SKM-1 treated with dmso at 0.1 percent for 144 hours (cell line): ENCODE measurements around the gene STRA6.

Source experiments
- DNase-seq: peaks from one replicate; lab custom pipeline; 2025; ENCODE audit not compliant: unreplicated experiment; lab: John Stamatoyannopoulos, UW

Gene STRA6, protein sequence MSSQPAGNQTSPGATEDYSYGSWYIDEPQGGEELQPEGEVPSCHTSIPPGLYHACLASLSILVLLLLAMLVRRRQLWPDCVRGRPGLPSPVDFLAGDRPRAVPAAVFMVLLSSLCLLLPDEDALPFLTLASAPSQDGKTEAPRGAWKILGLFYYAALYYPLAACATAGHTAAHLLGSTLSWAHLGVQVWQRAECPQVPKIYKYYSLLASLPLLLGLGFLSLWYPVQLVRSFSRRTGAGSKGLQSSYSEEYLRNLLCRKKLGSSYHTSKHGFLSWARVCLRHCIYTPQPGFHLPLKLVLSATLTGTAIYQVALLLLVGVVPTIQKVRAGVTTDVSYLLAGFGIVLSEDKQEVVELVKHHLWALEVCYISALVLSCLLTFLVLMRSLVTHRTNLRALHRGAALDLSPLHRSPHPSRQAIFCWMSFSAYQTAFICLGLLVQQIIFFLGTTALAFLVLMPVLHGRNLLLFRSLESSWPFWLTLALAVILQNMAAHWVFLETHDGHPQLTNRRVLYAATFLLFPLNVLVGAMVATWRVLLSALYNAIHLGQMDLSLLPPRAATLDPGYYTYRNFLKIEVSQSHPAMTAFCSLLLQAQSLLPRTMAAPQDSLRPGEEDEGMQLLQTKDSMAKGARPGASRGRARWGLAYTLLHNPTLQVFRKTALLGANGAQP

GRCh38 chr15:74202452-74203401, at the start of gene STRA6:
Gene STRA6 (minus strand): TSS chr15:74202787. CDS start chr15:74202267, 520 bp downstream.
- peak; percentile 7 for DNase-seq

GRCh38 chr15:74252291-74252690, 49.7 kb upstream of the STRA6 start:
- DNase-seq, result no peak

- no peak for DNase-seq
Measured at GRCh38 chr15:74251131-74251811, 48.7 kb upstream of the STRA6 start.

DNA sequence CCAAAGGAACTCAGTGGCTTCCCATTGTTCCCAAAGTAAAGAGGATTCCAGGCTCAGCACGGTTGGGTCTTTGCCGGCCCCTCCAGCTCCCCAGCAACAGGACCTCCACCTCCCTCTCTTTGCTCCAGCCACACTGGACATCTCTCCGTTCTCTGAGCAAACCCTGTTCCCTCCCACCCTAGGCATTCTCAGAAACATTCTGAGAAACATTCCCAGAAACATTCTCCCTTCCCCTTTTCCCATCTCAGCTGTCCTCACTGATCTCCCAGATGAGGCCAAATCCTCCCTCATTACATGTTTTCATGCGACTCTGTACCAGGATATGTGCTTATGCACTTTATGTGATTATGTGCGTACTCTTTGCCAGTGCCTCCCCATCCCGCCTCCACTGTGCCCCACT, 47.7 kb upstream of the STRA6 start:
- DNase-seq, result no peak

DNA sequence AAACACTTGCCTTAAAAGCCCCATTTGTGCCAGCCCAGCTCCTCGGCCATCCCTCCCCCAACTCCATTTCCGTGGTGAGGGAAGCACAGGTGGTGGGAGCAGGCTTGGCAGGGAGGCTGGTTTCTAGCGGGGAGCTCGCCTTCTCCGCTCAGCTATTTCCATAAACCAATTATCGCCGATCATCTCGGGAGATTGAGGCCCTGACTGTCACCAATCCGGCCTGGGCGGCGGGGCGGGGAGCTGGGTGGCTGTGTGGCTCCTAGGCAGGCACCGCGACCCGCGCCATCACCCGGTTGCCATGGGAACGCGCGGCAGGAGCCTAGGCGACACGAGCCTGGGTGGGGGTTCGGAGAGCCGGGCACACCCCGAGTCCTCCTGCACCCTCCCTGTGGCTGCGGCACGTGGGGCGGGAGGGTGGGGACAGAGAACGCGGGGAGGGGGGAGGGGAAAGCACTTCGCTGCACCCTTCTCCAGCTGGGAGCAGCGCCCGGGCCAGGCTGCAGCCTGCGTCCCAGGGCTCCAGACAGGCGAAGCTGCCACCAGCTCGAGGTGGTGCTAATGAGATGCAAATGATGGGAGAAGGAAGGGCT, 42.9 kb upstream of the STRA6 start:
- no peak for DNase-seq

GRCh38 chr15:74244822-74245341, 42.3 kb upstream of the STRA6 start:
- no peak for DNase-seq

GRCh38 chr15:74243431-74243830, 40.8 kb upstream of the STRA6 start:
- no peak for DNase-seq

DNA sequence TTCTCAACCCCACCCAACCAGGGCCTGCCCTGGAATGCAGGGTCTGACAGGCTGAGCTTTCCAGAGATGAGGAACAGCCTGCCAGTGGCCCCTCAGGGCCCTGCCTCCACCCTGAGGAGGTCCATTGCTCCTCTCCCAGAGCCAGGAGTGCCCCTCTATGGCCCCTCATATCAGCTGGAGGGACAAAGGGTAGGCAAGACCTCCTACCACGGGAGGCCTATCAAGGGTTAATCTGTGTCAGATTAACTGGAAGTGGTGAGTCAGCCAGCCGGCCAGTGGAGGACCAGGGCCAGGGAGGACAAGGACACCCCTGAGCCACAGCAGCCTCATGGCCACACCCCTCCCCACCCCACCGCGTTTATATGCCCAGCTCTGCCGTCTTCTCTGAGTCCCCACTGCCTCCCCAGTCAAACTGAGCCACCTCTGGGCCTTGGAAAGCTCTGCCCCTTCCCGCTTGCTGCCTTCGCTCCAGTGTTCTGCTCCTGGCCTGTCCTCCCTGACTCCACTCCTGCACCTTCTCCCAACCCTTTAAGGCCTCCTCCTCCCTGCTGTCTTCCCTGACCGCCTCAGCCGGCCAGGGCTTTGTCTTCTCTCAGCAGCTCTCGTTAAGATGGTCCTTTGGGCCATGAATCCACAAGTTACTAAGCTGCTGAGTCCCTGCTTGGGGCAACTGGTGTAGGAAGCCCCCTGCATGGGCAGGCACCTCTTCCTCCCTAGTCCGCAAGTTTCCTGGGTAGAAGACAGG, 40.0 kb upstream of the STRA6 start:
- DNase-seq, result no peak

DNA sequence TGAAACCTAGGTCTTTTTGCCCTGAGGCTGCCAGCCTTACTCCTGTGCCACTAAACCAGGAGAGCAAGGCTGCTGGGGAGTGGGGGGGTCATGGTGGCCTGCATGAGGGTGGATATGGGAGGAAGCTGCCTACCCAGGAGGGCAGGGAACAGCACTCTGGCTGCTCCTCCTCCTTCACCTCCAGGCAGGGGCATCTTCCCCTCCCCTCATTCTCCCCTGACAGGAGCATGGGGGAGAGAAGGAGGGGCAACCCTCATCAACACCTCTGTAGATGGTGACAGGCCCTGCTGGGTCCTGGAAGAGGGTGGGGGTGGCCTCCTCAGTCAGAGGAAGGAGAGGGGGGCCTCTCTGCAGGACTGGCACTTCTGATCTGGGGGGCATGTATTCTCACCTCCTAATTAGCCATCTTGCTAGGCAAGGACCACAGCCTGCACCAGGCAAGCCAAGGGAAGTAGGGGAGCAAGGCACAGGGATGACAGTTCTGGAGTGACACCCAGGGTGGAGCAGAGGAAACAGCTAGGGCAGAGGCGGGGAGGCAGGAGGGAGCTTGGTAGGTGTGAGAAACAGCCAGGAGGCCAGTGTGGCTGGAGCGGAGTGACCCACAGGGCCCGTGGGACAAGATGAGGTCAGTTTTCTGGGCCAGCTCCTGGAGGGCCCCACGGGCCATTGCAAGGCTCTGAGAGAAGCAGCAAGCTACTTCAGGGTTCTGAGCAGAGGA, 38.5 kb upstream of the STRA6 start:
- no peak for DNase-seq

- DNase-seq, result no peak
Measured at GRCh38 chr15:74240002-74240568, 37.5 kb upstream of the STRA6 start.

GRCh38 chr15:74239051-74239705, 36.6 kb upstream of the STRA6 start:
- no peak for DNase-seq

DNA sequence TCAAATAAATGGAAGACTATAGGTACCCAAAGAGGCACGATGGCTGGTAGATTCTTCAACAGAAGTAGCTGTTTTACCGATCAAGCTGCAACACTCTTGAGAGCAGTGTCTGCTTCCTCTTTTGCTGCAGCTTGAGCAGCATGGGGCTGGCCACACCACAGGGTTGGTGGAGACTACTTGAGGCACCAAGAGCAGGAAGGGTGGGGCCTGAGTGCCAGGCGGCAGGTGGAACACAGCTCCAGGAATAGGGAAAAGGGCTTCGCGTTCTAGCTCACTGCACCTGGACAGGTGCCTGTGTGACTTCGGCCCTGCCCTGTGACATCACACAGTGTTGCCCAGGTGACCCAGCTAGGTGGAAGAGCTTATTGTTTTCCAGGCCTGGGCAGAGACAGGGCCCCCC, 33.4 kb upstream of the STRA6 start, which contains the start of gene CCDC33:
Gene CCDC33, plus strand, starts transcription at position 365 of the 400 bp plus-strand sequence. CDS start 394 bp downstream, outside the sequence.
- peak; percentile 24 for DNase-seq

DNA sequence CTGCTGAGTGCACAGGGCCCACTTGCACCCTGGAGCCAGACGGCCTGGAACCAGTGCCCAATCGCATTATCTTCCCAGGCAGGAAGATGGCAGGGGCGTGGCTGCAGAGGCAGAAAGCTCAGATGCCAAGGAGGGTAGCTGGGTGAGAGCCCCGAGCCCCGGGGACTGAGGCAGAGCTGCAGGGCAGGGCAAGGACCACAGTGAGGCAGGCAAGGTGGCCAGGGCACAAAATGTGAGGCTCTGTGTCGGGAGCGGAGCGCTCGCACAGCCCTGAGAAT, 31.9 kb upstream of the STRA6 start:
- DNase-seq, result no peak

- DNase-seq, result no peak
Measured at GRCh38 chr15:74233851-74234597, 31.4 kb upstream of the STRA6 start.

- DNase-seq, result no peak
Measured at GRCh38 chr15:74233373-74233772, 30.8 kb upstream of the STRA6 start.

DNA sequence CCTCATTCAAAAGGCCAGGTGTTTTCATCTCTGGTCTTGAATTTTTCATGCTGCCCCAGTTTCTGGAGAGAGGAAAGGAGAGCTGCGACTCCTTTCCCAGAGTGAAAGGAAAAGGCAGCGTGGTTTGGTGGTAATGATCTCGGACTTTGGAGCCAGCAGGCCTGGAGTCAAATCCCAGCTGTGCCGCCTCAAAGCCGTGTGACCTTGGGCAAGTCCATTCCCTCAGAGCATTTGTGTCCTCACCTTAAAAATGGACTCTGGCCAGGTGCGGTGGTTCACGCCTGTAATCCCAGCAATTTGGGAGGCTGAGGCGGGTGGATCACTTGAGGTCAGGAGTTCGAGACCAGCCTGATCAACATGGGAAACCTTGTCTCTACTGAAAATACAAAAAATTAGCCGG, 28.9 kb upstream of the STRA6 start:
- no peak for DNase-seq

GRCh38 chr15:74229686-74230085, 27.1 kb upstream of the STRA6 start:
- DNase-seq, result no peak
